Left ventricle myocardium superior (tissue), 1 donor: ENCODE results near the gene GGTLC3. TPM values are rescaled to one million over a fixed set of nuclear protein-coding genes. Genes with fewer than 3 reads are reported as not detected.
"Not testable (repeated sequence)": the region's sequence is repeated elsewhere in the genome, so short reads cannot be mapped to it uniquely, and the experiment has no call there.

Experiments
- ATAC-seq: fragments of 200-7000 bp; cut with Tn5 transposase; one replicate; pipeline ENCODE4 v1.9.1; 2020; ENCODE audit warnings: mild to moderate bottlenecking, moderate library complexity
- DNase-seq: peaks from one replicate; pipeline ENCODE4 v3.0.0-alpha.2; 2020
- intact Hi-C: fragments of 100-400 bp; cut with micrococcal nuclease; formaldehyde crosslinking; loops from one replicate; pipeline ENCODE4 v1.11.0; 2022
- long read RNA-seq: library from polyadenylated mRNA; unstranded; transcript quantifications from one replicate; pipeline ENCODE4 v2.0.0, GENCODE V29; 2021
- total RNA-seq: library from RNA; stranded (reverse); fragmentation: NEBNext Ultra II Directional; extraction: Animal tissue kit (Norgen Biotek cat#: 25700); gene quantifications from one replicate; pipeline ENCODE4 v1.2.1, GENCODE V29; 2021
- donor health status: DM: no; HTN: yes; CAD: no; lungs with severe emphysema.

The GGTLC3 gene
- total RNA-seq: not detected
- long read RNA-seq: 0 reads

GRCh38 chr22:18518061-18518460 lies at the start of gene GGTLC3:
Gene GGTLC3 (minus strand): TSS chr22:18518161. CDS start chr22:18517897, 264 bp downstream.
- intact Hi-C loops, ATAC-seq: not testable (repeated sequence)

GRCh38 chr22:18560099-18560974 lies 42.4 kb upstream of the GGTLC3 start:
- DNase-seq, intact Hi-C loops, ATAC-seq: not testable (repeated sequence)

More at GRCh38 chr22:18518061-18518460, at the start of gene GGTLC3:
- not testable (repeated sequence) for DNase-seq

GRCh38 chr22:18558939-18559338 lies 41.0 kb upstream of the GGTLC3 start:
- intact Hi-C loops, ATAC-seq, DNase-seq: not testable (repeated sequence)

GRCh38 chr22:18558516-18558915 lies 40.6 kb upstream of the GGTLC3 start:
- intact Hi-C loops, DNase-seq: not testable (repeated sequence)
- peak; percentile 81 for ATAC-seq

- intact Hi-C loops: not testable (repeated sequence)
- DNase-seq: peak; percentile 82
- peak; percentile 70 for ATAC-seq
Observed at GRCh38 chr22:18554280-18555256, 36.6 kb upstream of the GGTLC3 start.

- intact Hi-C loops, DNase-seq: not testable (repeated sequence)
- ATAC-seq: peak; percentile 78
Observed at GRCh38 chr22:18552839-18553597, 35.1 kb upstream of the GGTLC3 start.

GRCh38 chr22:18551046-18551445 lies 33.1 kb upstream of the GGTLC3 start:
- intact Hi-C loops, ATAC-seq, DNase-seq: not testable (repeated sequence)

- DNase-seq, ATAC-seq, intact Hi-C loops: not testable (repeated sequence)
Observed at GRCh38 chr22:18549458-18550179, 31.7 kb upstream of the GGTLC3 start.

GRCh38 chr22:18544615-18545014 lies 26.7 kb upstream of the GGTLC3 start:
- DNase-seq, ATAC-seq, intact Hi-C loops: not testable (repeated sequence)

GRCh38 chr22:18543400-18543799 lies 25.4 kb upstream of the GGTLC3 start:
- intact Hi-C loops, DNase-seq, ATAC-seq: not testable (repeated sequence)

GRCh38 chr22:18539994-18540393 lies 22.0 kb upstream of the GGTLC3 start:
- DNase-seq, ATAC-seq, intact Hi-C loops: not testable (repeated sequence)

GRCh38 chr22:18534315-18534714 lies 16.4 kb upstream of the GGTLC3 start:
- DNase-seq, intact Hi-C loops, ATAC-seq: not testable (repeated sequence)

GRCh38 chr22:18533633-18534032 lies 15.7 kb upstream of the GGTLC3 start:
- ATAC-seq, intact Hi-C loops, DNase-seq: not testable (repeated sequence)

GRCh38 chr22:18529416-18530145 lies 11.6 kb upstream of the GGTLC3 start:
- intact Hi-C loops, DNase-seq: not testable (repeated sequence)
- ATAC-seq: peak; percentile 21

- peak; percentile 95 for ATAC-seq
- intact Hi-C loops: not testable (repeated sequence)
Observed at GRCh38 chr22:18528597-18529415, 10.8 kb upstream of the GGTLC3 start.

More at GRCh38 chr22:18528597-18529415, 10.8 kb upstream of the GGTLC3 start:
- DNase-seq: peak; percentile 94
